ENCODE data around the gene SCEL.

DNA sequence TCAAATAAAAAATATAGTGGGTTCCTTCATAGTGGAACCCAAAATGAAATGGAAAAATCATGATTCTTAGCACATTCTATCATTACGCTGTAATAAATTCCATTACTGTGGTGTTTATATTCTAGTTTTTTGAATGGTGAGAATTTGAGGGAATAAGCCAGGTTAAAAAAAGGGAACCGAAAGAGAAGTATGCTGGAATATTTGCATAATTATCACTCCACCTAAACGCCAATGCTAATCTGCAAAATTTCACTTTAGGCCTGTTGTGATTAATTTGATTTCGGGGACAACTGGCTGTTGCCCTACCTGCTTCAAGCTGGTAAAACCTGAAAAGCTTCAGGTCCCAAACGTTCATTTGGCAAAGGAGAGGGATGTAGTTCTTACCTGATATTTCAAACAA is 32.1 kb upstream of the SCEL start:
- no peak for TF ChIP-seq SREBF2 (IDR thresholded peaks at IDR 0.05)
- no peak for TF ChIP-seq POLR2A (IDR thresholded peaks at IDR 0.05; ENCODE audit: low read length)
- TF ChIP-seq, protein P1, sequence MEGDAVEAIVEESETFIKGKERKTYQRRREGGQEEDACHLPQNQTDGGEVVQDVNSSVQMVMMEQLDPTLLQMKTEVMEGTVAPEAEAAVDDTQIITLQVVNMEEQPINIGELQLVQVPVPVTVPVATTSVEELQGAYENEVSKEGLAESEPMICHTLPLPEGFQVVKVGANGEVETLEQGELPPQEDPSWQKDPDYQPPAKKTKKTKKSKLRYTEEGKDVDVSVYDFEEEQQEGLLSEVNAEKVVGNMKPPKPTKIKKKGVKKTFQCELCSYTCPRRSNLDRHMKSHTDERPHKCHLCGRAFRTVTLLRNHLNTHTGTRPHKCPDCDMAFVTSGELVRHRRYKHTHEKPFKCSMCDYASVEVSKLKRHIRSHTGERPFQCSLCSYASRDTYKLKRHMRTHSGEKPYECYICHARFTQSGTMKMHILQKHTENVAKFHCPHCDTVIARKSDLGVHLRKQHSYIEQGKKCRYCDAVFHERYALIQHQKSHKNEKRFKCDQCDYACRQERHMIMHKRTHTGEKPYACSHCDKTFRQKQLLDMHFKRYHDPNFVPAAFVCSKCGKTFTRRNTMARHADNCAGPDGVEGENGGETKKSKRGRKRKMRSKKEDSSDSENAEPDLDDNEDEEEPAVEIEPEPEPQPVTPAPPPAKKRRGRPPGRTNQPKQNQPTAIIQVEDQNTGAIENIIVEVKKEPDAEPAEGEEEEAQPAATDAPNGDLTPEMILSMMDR (IDR thresholded peaks at IDR 0.05) = no peak
- TF ChIP-seq JUNB (IDR thresholded peaks at IDR 0.05) = no peak
- TF ChIP-seq EHMT2 (IDR thresholded peaks at IDR 0.05; ENCODE audit: low read depth) = no peak
- TF ChIP-seq CHD4 (IDR thresholded peaks at IDR 0.05; ENCODE audit: borderline replicate concordance) = no peak
- no peak for TF ChIP-seq MAX (IDR thresholded peaks at IDR 0.05)
- TF ChIP-seq, protein P2, sequence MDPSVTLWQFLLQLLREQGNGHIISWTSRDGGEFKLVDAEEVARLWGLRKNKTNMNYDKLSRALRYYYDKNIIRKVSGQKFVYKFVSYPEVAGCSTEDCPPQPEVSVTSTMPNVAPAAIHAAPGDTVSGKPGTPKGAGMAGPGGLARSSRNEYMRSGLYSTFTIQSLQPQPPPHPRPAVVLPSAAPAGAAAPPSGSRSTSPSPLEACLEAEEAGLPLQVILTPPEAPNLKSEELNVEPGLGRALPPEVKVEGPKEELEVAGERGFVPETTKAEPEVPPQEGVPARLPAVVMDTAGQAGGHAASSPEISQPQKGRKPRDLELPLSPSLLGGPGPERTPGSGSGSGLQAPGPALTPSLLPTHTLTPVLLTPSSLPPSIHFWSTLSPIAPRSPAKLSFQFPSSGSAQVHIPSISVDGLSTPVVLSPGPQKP (IDR thresholded peaks at IDR 0.05; ENCODE audit: low read depth, low read length) = no peak
- TF ChIP-seq ZSCAN20 (CRISPR knock-in tag; IDR thresholded peaks at IDR 0.05) = no peak
- no peak for TF ChIP-seq BHLHE40 (IDR thresholded peaks at IDR 0.05; ENCODE audit: low read depth, low read length)
- TF ChIP-seq CHD2 (IDR thresholded peaks at IDR 0.05; ENCODE audit: low read length, partially characterized antibody) = no peak
- no peak for TF ChIP-seq CBX8 (IDR thresholded peaks at IDR 0.05)
